ENCODE results near the gene CYB5R3. TPM values are rescaled to one million over a fixed set of nuclear protein-coding genes. Genes with fewer than 3 reads are reported as not detected.

Gene CYB5R3
- total RNA-seq, 2 donors from 2014 or later: 41.8 to 50.8 TPM

- H3K9me3 ChIP-seq: no peaks in the 10 kb centered on the region
- TF ChIP-seq POLR2A (IDR thresholded peaks at IDR 0.05) (peak in 2 of 3 donors; percentile 34 to 37), CTCF (IDR thresholded peaks at IDR 0.05) (no peak)
- H3K4me3 ChIP-seq: no peak overlapping the region
- peak overlapping the region; percentile 28 to 84 (median 69) for H3K27ac ChIP-seq
- 17 to 32% methylated on average over 17 to 25 of the region's 25 CpGs for WGBS, 2 donors
- no peaks in the 10 kb centered on the region for H3K36me3 ChIP-seq (replicated peaks in 1 of 2; ENCODE audit: insufficient read depth in 1 of 2, low read depth in 2 of 2)
- H3K4me1 ChIP-seq: peaks cover 24% of the 10 kb centered on the region
- H3K27me3 ChIP-seq: no peaks in the 10 kb centered on the region
- ATAC-seq (peak; percentile 89), DNase-seq (peak; percentile 74 to 90 (median 83))
- intact Hi-C loops (cut with DNase I): no loop called here
Observed at GRCh38 chr22:42688241-42689211, 39.3 kb upstream of the CYB5R3 start.

DNA sequence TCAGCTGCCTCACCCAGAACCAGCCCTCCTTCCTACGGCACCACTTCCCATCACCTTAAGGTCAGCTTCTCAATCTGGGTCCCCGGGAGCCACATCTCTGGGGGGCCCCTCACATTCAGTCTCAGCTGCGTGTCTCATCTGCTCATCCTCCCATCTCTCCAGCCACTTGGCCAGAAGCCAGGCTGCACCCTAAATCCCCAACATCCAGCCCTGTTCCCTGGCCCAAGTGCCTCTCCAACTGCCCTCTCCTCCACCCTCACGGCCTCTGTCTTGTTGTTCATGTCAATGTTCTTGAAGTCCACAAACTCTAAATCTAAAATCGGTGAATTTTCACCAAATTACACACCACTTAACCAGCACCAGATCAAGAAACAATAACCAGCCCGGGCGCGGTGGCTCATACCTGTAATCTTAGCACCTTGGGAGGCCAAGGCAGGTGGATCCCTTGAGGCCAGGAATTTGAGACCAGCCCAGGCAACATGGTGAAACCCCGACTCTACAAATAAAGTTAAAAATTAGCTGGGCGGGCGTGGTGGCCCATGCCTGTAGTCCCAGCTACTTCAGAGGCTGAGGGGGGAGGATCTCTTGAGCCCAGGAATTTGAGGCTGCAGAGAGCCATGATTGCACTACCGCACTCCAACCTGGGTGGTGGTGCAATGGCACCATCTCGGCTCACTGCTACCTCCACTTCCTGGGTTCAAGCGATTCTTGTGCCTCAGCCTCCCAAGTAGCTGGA lies 37.7 kb upstream of the CYB5R3 start:
- TF ChIP-seq CTCF (IDR thresholded peaks at IDR 0.05): no peak
- TF ChIP-seq POLR2A (IDR thresholded peaks at IDR 0.05): no peak
- Histone ChIP-seq H3K36me3 (replicated peaks in 1 of 2; ENCODE audit: insufficient read depth in 1 of 2, low read depth in 2 of 2) (no peaks in the 10 kb centered on the region), H3K4me1 (peaks cover 24% of the 10 kb centered on the region), H3K27ac (peak overlapping the region in 1 of 4 donors; percentile 40), H3K4me3 (no peak overlapping the region), H3K9me3 (no peaks in the 10 kb centered on the region), H3K27me3 (no peaks in the 10 kb centered on the region)
- intact Hi-C loops (cut with DNase I): no loop called here
- 86% methylated on average over 10 to 14 of the region's 14 CpGs for WGBS, 2 donors
- ATAC-seq: no peak
- DNase-seq: no peak

- intact Hi-C loops (cut with DNase I): no loop called here
- TF ChIP-seq POLR2A (IDR thresholded peaks at IDR 0.05): no peak
- no peak for TF ChIP-seq CTCF (IDR thresholded peaks at IDR 0.05)
- no peak for DNase-seq
- 68 to 86% methylated on average over 2 to 5 of the region's 5 CpGs for WGBS, 2 donors
- H3K4me3 ChIP-seq: no peak overlapping the region
- H3K27ac ChIP-seq: peak overlapping the region in 1 of 4 donors; percentile 40
- H3K27me3 ChIP-seq: no peaks in the 10 kb centered on the region
- H3K4me1 ChIP-seq: peaks cover 24% of the 10 kb centered on the region
- no peaks in the 10 kb centered on the region for H3K9me3 ChIP-seq
- no peaks in the 10 kb centered on the region for H3K36me3 ChIP-seq (replicated peaks in 1 of 2; ENCODE audit: insufficient read depth in 1 of 2, low read depth in 2 of 2)
- ATAC-seq: no peak
Observed at GRCh38 chr22:42685941-42686653, 36.9 kb upstream of the CYB5R3 start.

DNA sequence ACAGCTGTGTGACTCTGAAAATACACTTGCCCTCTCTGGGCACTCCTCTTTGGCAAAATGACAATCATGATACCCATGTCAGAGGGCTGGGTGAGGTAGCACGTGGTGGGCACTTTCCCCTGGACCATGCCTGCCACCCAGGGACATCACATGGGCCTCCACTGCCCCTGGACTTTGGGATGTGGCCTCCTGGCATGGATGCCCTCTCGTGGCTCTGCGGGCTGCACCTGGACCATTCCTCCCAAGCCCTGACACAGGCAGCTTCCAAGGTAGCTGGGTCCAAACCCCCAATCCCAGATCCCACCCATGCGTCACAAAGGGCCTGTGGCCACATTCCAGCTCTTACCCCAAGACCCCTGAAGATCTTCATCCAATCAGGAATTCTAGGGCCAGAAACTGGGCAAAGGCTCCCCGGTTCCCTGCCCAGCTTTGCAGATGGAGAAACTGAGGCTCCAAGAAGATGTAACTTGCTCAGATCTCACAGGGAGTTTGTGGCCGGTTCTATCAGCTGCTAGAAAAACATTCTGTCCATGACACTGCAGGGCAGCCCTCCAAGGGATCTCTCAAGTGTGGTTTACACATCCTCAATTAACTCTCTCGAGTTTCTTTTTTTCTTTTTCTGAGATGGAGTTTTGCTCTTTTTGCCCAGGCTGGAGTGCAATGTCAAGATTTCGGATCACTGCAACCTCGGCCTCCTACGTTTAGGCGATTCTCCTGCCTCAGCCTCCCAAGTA lies 35.4 kb upstream of the CYB5R3 start:
- no peak overlapping the region for H3K4me3 ChIP-seq
- no peaks in the 10 kb centered on the region for H3K9me3 ChIP-seq
- TF ChIP-seq CTCF (IDR thresholded peaks at IDR 0.05): no peak
- no peak for TF ChIP-seq POLR2A (IDR thresholded peaks at IDR 0.05)
- H3K27me3 ChIP-seq: no peaks in the 10 kb centered on the region
- DNase-seq: peak in 2 of 4 donors; percentile 40 to 46
- H3K27ac ChIP-seq: no peak overlapping the region
- H3K4me1 ChIP-seq: peaks cover 24% of the 10 kb centered on the region
- H3K36me3 ChIP-seq (replicated peaks in 1 of 2; ENCODE audit: insufficient read depth in 1 of 2, low read depth in 2 of 2): no peaks in the 10 kb centered on the region
- WGBS, 2 donors: 67 to 82% methylated on average over 8 to 11 of the region's 11 CpGs
- intact Hi-C loops (cut with DNase I): no loop called here
- no peak for ATAC-seq
